ENCODE measurements around the gene ZNF511. TPM values are rescaled to one million over a fixed set of nuclear protein-coding genes. Genes with fewer than 3 reads are reported as not detected.
A peak's percentile ranks its signal among the peaks of the same experiment; 100 is the strongest.

The ZNF511 gene
- total and polyA plus RNA-seq, 7 donors: 43.2 to 64.2 (median 48.9) TPM

GRCh38 chr10:133346413-133346812, 37.7 kb downstream of the ZNF511 start:
- Histone ChIP-seq H3K4me3 (no peak overlapping the region), H3K9me3 (no peaks in the 10 kb centered on the region), H3K36me3 (ENCODE audit: insufficient read depth in 1 of 2, low read depth in 1 of 2) (no peaks in the 10 kb centered on the region), H3K27me3 (ENCODE audit: insufficient read depth in 3 of 3, low read length in 2 of 3) (peaks cover 0 to 76% (median 14%) of the 10 kb centered on the region in 3 donors), H3K27ac (no peak overlapping the region), H3K4me1 (no peaks in the 10 kb centered on the region)
- ATAC-seq: no peak
- 51 to 56% (median 51%) methylated on average over 11 of the region's 11 CpGs for WGBS, 3 donors
- peak in 1 of 2 donors; percentile 11 for DNase-seq
- no peak for TF ChIP-seq CTCF (IDR thresholded peaks at IDR 0.05)
- intact Hi-C loops (cut with DNase I): no loop called here

GRCh38 chr10:133347710-133348517, 39.2 kb downstream of the ZNF511 start:
- Histone ChIP-seq H3K4me1 (no peaks in the 10 kb centered on the region), H3K36me3 (ENCODE audit: insufficient read depth in 1 of 2, low read depth in 1 of 2) (no peaks in the 10 kb centered on the region), H3K4me3 (no peak overlapping the region), H3K27ac (no peak overlapping the region), H3K9me3 (no peaks in the 10 kb centered on the region), H3K27me3 (ENCODE audit: insufficient read depth in 3 of 3, low read length in 2 of 3) (peaks cover 0 to 61% (median 14%) of the 10 kb centered on the region in 3 donors)
- WGBS, 3 donors: 49 to 58% (median 53%) methylated on average over 15 to 16 of the region's 16 CpGs
- intact Hi-C loops (cut with DNase I): no loop called here
- DNase-seq (no peak), ATAC-seq (no peak)
- no peak for TF ChIP-seq CTCF (IDR thresholded peaks at IDR 0.05)

GRCh38 chr10:133349160-133349568, 40.5 kb downstream of the ZNF511 start:
- peaks cover 0 to 51% (median 11%) of the 10 kb centered on the region in 3 donors for H3K27me3 ChIP-seq (ENCODE audit: insufficient read depth in 3 of 3, low read length in 2 of 3)
- intact Hi-C loops (cut with DNase I): no loop called here
- no peak for DNase-seq

GRCh38 chr10:133349577-133350011, 40.9 kb downstream of the ZNF511 start:
- WGBS, 3 donors: 61 to 64% (median 63%) methylated on average over 8 to 9 of the region's 9 CpGs
- no peak overlapping the region for H3K4me3 ChIP-seq
- H3K4me1 ChIP-seq: no peaks in the 10 kb centered on the region
- peak in 1 of 4 donors; percentile 16 for ATAC-seq
- H3K9me3 ChIP-seq: no peaks in the 10 kb centered on the region
- H3K27me3 ChIP-seq (ENCODE audit: insufficient read depth in 3 of 3, low read length in 2 of 3): peaks cover 0 to 48% (median 11%) of the 10 kb centered on the region in 3 donors
- intact Hi-C loops (cut with DNase I): no loop called here
- DNase-seq: peak in 1 of 2 donors; percentile 30
- no peak for TF ChIP-seq CTCF (IDR thresholded peaks at IDR 0.05)
- H3K27ac ChIP-seq: no peak overlapping the region
- H3K36me3 ChIP-seq (ENCODE audit: insufficient read depth in 1 of 2, low read depth in 1 of 2): no peaks in the 10 kb centered on the region

More at GRCh38 chr10:133349160-133349568, 40.5 kb downstream of the ZNF511 start:
- Histone ChIP-seq H3K27ac (no peak overlapping the region), H3K4me3 (no peak overlapping the region), H3K4me1 (no peaks in the 10 kb centered on the region), H3K9me3 (no peaks in the 10 kb centered on the region), H3K36me3 (ENCODE audit: insufficient read depth in 1 of 2, low read depth in 1 of 2) (no peaks in the 10 kb centered on the region)
- TF ChIP-seq CTCF (IDR thresholded peaks at IDR 0.05): no peak
- WGBS, 3 donors: 81 to 85% (median 82%) methylated on average over 8 of the region's 8 CpGs
- no peak for ATAC-seq
